ENCODE results near the gene TBXAS1.
"Not testable (repeated sequence)": the region's sequence is repeated elsewhere in the genome, so short reads cannot be mapped to it uniquely, and the experiment has no call there.

The TBXAS1 gene

DNA sequence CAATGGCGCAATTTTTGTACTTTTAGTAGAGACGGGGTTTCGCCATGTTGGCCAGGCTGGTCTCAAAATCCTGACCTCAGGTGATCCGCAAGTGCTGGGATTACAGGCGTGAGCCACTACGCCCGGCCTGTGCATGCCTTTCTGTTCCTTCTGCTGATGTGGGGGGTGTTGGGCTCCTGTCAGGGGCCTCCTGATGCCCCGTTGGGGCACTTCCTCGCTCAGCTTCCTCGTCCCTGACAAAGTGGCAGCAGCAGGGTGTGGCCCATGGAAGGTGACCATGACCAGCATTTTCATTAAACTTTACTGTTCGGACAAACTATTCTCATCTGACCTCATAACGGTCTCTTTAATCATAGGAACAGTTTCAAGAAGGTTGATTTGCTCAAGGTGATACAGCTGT is 69.4 kb downstream of the TBXAS1 start:
- no peak overlapping the region for H3K27ac ChIP-seq
- no peak for TF ChIP-seq ZFX (IDR thresholded peaks at IDR 0.05)
- TF ChIP-seq, protein P1, sequence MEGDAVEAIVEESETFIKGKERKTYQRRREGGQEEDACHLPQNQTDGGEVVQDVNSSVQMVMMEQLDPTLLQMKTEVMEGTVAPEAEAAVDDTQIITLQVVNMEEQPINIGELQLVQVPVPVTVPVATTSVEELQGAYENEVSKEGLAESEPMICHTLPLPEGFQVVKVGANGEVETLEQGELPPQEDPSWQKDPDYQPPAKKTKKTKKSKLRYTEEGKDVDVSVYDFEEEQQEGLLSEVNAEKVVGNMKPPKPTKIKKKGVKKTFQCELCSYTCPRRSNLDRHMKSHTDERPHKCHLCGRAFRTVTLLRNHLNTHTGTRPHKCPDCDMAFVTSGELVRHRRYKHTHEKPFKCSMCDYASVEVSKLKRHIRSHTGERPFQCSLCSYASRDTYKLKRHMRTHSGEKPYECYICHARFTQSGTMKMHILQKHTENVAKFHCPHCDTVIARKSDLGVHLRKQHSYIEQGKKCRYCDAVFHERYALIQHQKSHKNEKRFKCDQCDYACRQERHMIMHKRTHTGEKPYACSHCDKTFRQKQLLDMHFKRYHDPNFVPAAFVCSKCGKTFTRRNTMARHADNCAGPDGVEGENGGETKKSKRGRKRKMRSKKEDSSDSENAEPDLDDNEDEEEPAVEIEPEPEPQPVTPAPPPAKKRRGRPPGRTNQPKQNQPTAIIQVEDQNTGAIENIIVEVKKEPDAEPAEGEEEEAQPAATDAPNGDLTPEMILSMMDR (conservative IDR thresholded peaks at IDR 0.05) = no peak

DNA sequence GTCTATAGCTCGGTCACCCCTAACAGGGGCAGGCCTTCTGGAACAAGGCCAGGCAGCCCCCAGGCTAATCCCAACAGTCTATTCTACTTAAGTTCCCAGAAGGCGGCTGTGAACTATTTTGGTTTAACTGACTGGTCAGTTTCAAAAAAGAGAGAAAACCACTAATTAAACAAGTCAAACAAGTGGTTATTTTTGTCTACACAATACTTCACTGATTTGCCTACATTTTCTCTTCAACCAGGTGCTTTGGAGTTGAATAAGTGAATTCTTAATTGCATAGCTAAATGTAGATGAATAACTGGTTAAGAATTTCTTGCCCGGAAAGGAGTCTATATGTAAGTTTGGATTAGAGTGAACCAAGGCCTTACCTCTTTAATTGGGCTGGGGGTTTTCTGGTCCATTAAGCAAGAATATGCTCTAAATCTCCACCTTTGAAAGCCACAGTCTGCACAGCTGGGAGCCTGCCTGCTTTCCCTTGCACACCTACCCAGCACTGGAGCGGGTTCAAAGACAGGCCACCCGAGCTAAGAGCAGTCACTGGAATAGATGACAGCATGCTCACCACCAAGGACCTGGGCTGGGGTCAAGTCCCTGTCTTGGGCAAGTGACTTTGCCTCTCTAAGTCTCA is 70.4 kb downstream of the TBXAS1 start:
- H3K27ac ChIP-seq = no peak overlapping the region
- TF ChIP-seq, protein P1 (conservative IDR thresholded peaks at IDR 0.05) = no peak
- TF ChIP-seq ZFX (IDR thresholded peaks at IDR 0.05) = no peak

DNA sequence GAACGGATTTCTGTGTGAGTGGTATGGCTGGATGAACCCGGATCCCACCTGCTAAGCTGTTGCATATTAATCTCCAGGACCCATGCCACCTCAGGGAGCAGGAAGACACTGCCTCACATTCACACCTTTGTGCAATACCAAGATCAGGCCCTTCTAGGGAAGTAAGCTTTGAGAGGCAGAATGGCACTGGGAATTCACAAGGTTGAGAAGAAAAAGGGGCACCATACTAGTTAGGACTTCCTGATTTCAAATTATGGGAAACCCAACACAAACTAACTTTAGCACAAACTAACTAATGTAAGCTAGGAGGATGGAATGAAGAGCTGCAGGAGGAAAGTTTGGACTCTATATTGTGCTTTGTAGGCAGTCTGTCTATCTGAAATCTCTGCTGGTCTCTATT is 71.3 kb downstream of the TBXAS1 start:
- H3K27ac ChIP-seq = no peak overlapping the region
- TF ChIP-seq ZFX (IDR thresholded peaks at IDR 0.05) = no peak
- TF ChIP-seq, protein P1 (conservative IDR thresholded peaks at IDR 0.05) = no peak

DNA sequence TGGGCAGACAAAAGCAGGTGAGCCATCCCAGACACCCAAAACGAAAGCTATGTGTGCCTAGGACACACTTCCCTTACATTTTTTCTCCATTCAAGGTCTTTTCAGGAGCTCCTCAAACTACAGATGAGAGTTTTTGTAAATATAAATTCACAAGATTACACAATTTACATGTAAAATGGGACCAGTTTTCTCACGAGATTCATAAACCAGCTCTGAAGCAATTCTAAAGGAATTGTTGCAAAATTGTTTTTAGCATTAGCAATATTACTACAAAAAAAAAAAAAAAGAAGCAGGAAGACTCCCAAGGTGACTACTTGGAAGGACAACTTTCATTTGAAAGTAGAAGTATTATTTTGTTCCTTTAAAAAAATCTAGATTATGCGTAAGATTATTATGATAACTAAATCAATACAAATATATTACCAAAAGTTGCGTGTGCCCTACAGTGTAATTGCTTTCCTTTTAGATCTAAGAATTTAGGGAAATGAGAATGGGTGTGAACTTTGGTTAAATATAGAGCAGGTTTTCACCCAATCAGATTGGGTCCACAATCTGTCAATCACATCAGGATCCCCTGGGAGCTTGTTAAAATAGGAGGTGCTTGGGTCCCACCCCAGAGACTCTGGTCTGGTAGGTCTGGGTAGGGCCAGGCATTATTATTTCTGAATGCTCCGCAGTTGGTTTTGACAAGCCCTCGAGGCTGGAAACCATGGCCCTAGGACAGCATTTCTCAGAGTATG is 72.2 kb downstream of the TBXAS1 start:
- H3K27ac ChIP-seq = no peak overlapping the region
- no peak for TF ChIP-seq ZFX (IDR thresholded peaks at IDR 0.05)
- TF ChIP-seq, protein P1 (conservative IDR thresholded peaks at IDR 0.05) = no peak

DNA sequence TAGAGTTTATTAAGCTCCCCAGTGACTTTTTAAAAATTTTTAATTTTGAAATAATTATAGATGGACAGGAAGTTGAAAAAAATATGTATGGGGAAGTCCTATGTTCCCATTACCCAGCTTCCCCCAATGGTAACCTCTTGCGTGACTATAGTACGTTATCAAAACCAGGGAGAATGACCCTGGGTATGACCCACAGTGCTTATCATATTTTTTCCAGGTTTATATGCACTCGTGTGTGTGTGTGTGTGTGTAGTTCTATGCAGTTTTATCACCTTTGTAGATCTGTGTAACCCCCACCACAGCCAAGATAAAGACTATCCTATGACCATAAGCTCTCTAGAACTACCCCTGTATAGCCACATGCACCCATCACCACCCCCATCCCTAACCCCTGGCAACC is 72.8 kb downstream of the TBXAS1 start:
- no peak overlapping the region for H3K27ac ChIP-seq
- no peak for TF ChIP-seq ZFX (IDR thresholded peaks at IDR 0.05)
- TF ChIP-seq, protein P1 (conservative IDR thresholded peaks at IDR 0.05) = no peak

DNA sequence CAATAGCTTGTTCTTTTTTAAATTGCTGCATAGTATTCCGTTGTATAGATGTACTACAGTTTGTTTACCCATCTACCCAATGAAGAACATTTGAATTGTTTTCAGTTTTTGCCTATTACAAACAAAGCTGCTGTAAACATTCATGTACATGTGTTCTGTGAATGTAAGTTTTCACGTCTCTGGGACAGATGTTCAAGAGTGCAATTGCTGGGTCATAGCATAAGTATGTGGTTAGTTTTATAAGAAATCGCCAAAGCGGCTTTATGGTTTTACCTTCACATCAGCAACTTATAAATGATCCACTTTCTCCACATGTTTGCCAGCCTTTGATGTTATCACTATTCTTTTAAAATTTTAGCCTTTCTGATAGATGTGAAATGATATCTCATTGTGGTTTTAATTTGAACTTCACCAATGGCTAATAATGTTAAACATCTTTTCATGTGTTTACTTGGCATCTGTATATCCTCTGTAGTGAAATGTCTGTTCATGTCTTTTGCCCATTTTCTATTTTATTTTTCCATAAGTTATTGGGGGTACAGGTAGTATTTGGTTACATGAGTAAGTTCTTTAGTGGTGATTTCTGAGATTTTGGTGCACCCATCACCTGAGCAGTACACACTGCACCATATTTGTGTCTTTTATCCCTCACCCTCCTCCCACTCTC is 73.5 kb downstream of the TBXAS1 start:
- H3K27ac ChIP-seq = no peak overlapping the region
- no peak for TF ChIP-seq ZFX (IDR thresholded peaks at IDR 0.05)
- TF ChIP-seq, protein P1 (conservative IDR thresholded peaks at IDR 0.05) = no peak

DNA sequence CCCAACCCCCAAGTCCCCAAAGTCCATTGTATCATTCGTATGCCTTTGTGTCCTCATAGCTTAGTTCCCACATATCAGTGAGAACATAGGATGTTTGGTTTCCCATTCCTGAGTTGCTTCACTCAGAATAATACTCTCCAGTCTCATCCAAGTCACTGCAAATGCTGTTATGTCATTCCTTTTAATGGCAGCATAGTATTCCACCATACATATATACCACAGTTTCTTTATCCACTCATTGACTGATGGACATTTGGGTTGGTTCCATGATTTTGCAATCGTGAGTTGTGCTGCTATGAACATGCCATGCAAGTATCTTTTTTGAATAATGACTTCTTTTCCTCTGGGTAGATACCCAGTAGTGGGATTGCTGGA is 74.0 kb downstream of the TBXAS1 start:
- not testable (repeated sequence) for H3K27ac ChIP-seq
